D721Med (cell line): Measurements from ENCODE around the gene ANKS1B.

ENCODE experiments used
- DNase-seq: peaks from one replicate; pipeline ENCODE4 v3.0.0; 2011; ENCODE audit warnings: low spot score; ENCODE audit not compliant: insufficient read length
- FAIRE-seq: peaks from 2 replicates; lab custom pipeline; 2011; peaks lifted over from hg19 to GRCh38; lab: Jason Lieb, UNC
- CTCF ChIP-seq: IDR thresholded peaks from 2 replicates; pipeline ENCODE4 v1.5.1; 2012; ENCODE audit warnings: mild to moderate bottlenecking, control low read depth; ENCODE audit not compliant: insufficient read depth; ENCODE audit errors: missing control alignments

Gene ANKS1B

GRCh38 chr12:98738539-98738938 lies 1246.2 kb downstream of the ANKS1B start:
- DNase-seq (no peak), FAIRE-seq (no peak)
- no peak for TF ChIP-seq CTCF

GRCh38 chr12:98738002-98738401 lies 1246.7 kb downstream of the ANKS1B start:
- no peak for TF ChIP-seq CTCF
- no peak for FAIRE-seq
- no peak for DNase-seq

GRCh38 chr12:98737322-98737712 lies 1247.4 kb downstream of the ANKS1B start:
- FAIRE-seq (no peak), DNase-seq (no peak)
- TF ChIP-seq CTCF: no peak

GRCh38 chr12:98736352-98737321 lies 1248.1 kb downstream of the ANKS1B start:
- DNase-seq (no peak), FAIRE-seq (no peak)
- TF ChIP-seq CTCF: no peak

- no peak for DNase-seq
- FAIRE-seq: no peak
- TF ChIP-seq CTCF: no peak
These were observed 1248.9 kb downstream of the ANKS1B start for GRCh38 chr12:98735821-98736220.

- FAIRE-seq (no peak), DNase-seq (no peak)
- TF ChIP-seq CTCF: no peak
These were observed 1250.9 kb downstream of the ANKS1B start for GRCh38 chr12:98733667-98734350.
